ENCODE results near the gene LRIG2.

GRCh38 chr1:113094506-113094905 lies 21.5 kb downstream of the LRIG2 start:
- TF ChIP-seq POLR2A (IDR thresholded peaks at IDR 0.05) (no peak), CTCF (IDR thresholded peaks at IDR 0.05) (no peak)

All from heart left ventricle (tissue), 13 donors.